Adrenal gland (tissue), 5 donors: ENCODE measurements around the gene PARP12.

Source experiments
- POLR2A ChIP-seq, 2 donors: fragments of 450-650 bp; IDR thresholded peaks; one replicate each; pipeline ENCODE4 v1.6.1; 2017; ENCODE audit warnings: antibody characterized with exemption in 2 of 2, mild to moderate bottlenecking in 2 of 2, moderate library complexity in 1 of 2
- TF ChIP-seq, protein P1 (sequence below), 6 experiments: fragments of 450-650 bp in 4 of 6; fragments of 200-600 bp in 2 of 6; sonication (generic) in 1 of 6; IDR thresholded peaks; 1 replicate in 5 of 6; 2 replicates in 1 of 6; pipeline versions ENCODE4 v1.5.1 to v1.8.0; 2016 to 2021; ENCODE audit warnings: antibody characterized with exemption in 6 of 6, mild to moderate bottlenecking in 2 of 6, moderate library complexity in 1 of 6
- donor health status: DM: no; HTN: no; CAD: no.

DNA sequence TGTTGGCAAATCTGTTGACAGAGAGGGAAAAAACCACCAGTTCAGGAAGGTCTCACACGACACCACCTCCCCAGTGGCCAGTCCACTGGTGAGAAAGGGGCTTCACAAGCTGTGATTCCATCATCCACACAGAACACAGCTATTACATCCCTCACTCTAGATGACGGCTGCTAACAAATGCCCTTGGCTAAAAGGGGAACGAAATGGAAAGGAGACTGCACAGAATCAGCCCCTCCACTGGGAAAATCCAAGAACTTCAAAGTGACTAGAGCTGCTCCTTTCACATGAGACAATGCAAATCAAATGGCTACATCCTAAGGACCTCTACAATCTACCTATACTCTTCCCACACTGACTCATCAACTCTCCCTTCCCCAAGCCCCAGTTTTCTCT, 5.6 kb downstream of the PARP12 start:
- TF ChIP-seq, protein P1, sequence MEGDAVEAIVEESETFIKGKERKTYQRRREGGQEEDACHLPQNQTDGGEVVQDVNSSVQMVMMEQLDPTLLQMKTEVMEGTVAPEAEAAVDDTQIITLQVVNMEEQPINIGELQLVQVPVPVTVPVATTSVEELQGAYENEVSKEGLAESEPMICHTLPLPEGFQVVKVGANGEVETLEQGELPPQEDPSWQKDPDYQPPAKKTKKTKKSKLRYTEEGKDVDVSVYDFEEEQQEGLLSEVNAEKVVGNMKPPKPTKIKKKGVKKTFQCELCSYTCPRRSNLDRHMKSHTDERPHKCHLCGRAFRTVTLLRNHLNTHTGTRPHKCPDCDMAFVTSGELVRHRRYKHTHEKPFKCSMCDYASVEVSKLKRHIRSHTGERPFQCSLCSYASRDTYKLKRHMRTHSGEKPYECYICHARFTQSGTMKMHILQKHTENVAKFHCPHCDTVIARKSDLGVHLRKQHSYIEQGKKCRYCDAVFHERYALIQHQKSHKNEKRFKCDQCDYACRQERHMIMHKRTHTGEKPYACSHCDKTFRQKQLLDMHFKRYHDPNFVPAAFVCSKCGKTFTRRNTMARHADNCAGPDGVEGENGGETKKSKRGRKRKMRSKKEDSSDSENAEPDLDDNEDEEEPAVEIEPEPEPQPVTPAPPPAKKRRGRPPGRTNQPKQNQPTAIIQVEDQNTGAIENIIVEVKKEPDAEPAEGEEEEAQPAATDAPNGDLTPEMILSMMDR (IDR thresholded peaks at IDR 0.05): no peak
- TF ChIP-seq POLR2A (IDR thresholded peaks at IDR 0.05): no peak
